ENCODE data around the gene CCDC3.

DNA sequence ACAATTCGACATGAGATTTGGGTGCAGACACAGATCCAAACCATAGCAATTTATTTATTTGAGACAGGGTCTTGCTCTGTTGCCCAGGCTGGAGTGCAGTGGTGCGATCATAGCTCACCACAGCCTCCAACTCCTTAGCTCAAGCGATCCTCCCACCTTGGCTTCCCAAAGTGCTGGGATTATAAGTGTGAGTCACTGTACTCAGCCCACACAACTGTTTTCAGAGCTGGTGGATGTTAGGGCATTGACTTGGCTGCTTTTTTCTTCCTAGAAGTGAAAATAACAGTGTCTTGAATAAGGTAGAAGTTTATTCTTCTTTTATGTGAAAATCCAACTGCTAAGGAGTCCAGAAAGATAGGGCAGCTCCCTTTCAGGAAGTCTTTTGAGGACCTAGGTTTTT is 132.1 kb downstream of the CCDC3 start:
- TF ChIP-seq, protein P1, sequence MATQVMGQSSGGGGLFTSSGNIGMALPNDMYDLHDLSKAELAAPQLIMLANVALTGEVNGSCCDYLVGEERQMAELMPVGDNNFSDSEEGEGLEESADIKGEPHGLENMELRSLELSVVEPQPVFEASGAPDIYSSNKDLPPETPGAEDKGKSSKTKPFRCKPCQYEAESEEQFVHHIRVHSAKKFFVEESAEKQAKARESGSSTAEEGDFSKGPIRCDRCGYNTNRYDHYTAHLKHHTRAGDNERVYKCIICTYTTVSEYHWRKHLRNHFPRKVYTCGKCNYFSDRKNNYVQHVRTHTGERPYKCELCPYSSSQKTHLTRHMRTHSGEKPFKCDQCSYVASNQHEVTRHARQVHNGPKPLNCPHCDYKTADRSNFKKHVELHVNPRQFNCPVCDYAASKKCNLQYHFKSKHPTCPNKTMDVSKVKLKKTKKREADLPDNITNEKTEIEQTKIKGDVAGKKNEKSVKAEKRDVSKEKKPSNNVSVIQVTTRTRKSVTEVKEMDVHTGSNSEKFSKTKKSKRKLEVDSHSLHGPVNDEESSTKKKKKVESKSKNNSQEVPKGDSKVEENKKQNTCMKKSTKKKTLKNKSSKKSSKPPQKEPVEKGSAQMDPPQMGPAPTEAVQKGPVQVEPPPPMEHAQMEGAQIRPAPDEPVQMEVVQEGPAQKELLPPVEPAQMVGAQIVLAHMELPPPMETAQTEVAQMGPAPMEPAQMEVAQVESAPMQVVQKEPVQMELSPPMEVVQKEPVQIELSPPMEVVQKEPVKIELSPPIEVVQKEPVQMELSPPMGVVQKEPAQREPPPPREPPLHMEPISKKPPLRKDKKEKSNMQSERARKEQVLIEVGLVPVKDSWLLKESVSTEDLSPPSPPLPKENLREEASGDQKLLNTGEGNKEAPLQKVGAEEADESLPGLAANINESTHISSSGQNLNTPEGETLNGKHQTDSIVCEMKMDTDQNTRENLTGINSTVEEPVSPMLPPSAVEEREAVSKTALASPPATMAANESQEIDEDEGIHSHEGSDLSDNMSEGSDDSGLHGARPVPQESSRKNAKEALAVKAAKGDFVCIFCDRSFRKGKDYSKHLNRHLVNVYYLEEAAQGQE (IDR thresholded peaks at IDR 0.05; ENCODE audit: insufficient read depth in 1 of 2, low read depth in 2 of 2, low read length in 2 of 2) = no peak
- TF ChIP-seq POLR2AphosphoS5 (IDR thresholded peaks at IDR 0.05; ENCODE audit: low read depth, low read length) = no peak
- no peak for TF ChIP-seq TAF1 (IDR thresholded peaks at IDR 0.05; ENCODE audit: borderline replicate concordance, insufficient read depth, low read length)
- TF ChIP-seq SIN3A (IDR thresholded peaks at IDR 0.05; ENCODE audit: borderline replicate concordance, insufficient read depth, low read length) = no peak
- TF ChIP-seq FOXP2 (optimal IDR thresholded peaks at IDR 0.05; ENCODE audit: borderline replicate concordance, extremely low read depth, extremely low read length, insufficient read depth) = no peak

Measured in PFSK-1 (cell line).